Adrenal gland (tissue), 12 donors: ENCODE results near the gene C19orf18. TPM values are rescaled to one million over a fixed set of nuclear protein-coding genes. Genes with fewer than 3 reads are reported as not detected.

Experiments used
- DNase-seq, 7 donors: peaks; one replicate each; pipeline ENCODE4 v3.0.0-alpha.2; 2019 to 2020
- H3K27ac ChIP-seq, 5 donors: fragments of 200-600 bp; sonication (generic) in 4 of 5; 1 replicate in 3 of 5; 2 replicates in 2 of 5; pipeline versions ENCODE4 v1.5.1 to v1.8.0; 2016 to 2020; ENCODE audit warnings: mild to moderate bottlenecking in 1 of 5
- H3K27me3 ChIP-seq: fragments of 200-600 bp; 2 replicates; pipeline ENCODE4 v1.8.0; 2021
- H3K36me3 ChIP-seq, 2 donors: fragments of 200-600 bp; replicated peaks in 1 of 2; 1 replicate in 1 of 2; 2 replicates in 1 of 2; pipeline versions ENCODE4 v1.5.1 to v1.8.0; 2018 to 2022
- H3K4me1 ChIP-seq, 2 donors: fragments of 200-600 bp; replicated peaks in 1 of 2; 1 replicate in 1 of 2; 2 replicates in 1 of 2; pipeline versions ENCODE4 v1.5.1 to v1.8.0; 2018 to 2021
- H3K4me3 ChIP-seq, 4 donors: fragments of 200-600 bp; sonication (generic) in 3 of 4; one replicate each; pipeline ENCODE4 v1.5.1; 2016 to 2018
- H3K9me3 ChIP-seq, 3 donors: fragments of 200-600 bp; sonication (generic) in 1 of 3; replicated peaks in 1 of 3; 1 replicate in 2 of 3; 2 replicates in 1 of 3; pipeline versions ENCODE4 v1.5.1 to v1.8.0; 2016 to 2021
- POLR2A ChIP-seq, 2 donors: fragments of 450-650 bp; IDR thresholded peaks; one replicate each; pipeline ENCODE4 v1.6.1; 2017; ENCODE audit warnings: antibody characterized with exemption in 2 of 2, mild to moderate bottlenecking in 2 of 2, moderate library complexity in 1 of 2
- WGBS, 4 donors: extraction: QIAGEN DNeasy Blood & Tissue Kit in 2 of 4; methylation state at CpG; one replicate each; pipeline versions ENCODE4 v1.1.5 to v1.1.7; 2013 to 2017; 5-methylcytosine and 5-hydroxymethylcytosine counted together
- intact Hi-C, 2 donors: fragments of 100-400 bp; cut with DNase I; formaldehyde crosslinking; loops; one replicate each; pipeline versions ENCODE4 v1.14.1 to v1.15.0; 2022 to 2023
- polyA plus RNA-seq, 3 donors: library from polyadenylated mRNA; stranded (reverse); fragments of 200-250 nt in 2 of 3; fragments of 350-450 nt in 1 of 3; fragmentation: Illumina TruSeq in 1 of 3; extraction: RNeasy Lipid Tissue Mini Kit (QIAGEN cat#74804) in 1 of 3; gene quantifications; one replicate each; pipeline ENCODE4 v1.2.3, GENCODE V29; 2013 to 2014
- total RNA-seq, 9 donors: library from RNA; depleted of rRNA in 4 of 9; stranded (reverse); fragments of >200 nt in 4 of 9; fragments of 120-200 nt in 1 of 9; fragmentation: NEBNext Ultra II Directional in 1 of 9; extraction: Animal tissue kit (Norgen Biotek cat#: 25700) in 1 of 9; gene quantifications; one replicate each; pipeline versions ENCODE4 v1.1.0 to v1.2.4, GENCODE V29; 2013 to 2023
- TF ChIP-seq, protein P1 (sequence below), 6 experiments: fragments of 450-650 bp in 4 of 6; fragments of 200-600 bp in 2 of 6; sonication (generic) in 1 of 6; IDR thresholded peaks; 1 replicate in 5 of 6; 2 replicates in 1 of 6; pipeline versions ENCODE4 v1.5.1 to v1.8.0; 2016 to 2021; ENCODE audit warnings: antibody characterized with exemption in 6 of 6, mild to moderate bottlenecking in 2 of 6, moderate library complexity in 1 of 6
- donor health status: healthy with polysubstance abuse.
- donor health status: Bipolar disorder and iron deficiency.
- donor health status: DM: yes; HTN: yes; CAD: no.
- donor health status: DM: no; HTN: no; CAD: no.
- donor health status: DM: no; HTN: no; CAD: no.
- donor health status: DM: yes; HTN: yes; CAD: no.

Gene C19orf18
- total and polyA plus RNA-seq, 12 donors = 0.41 to 13.8 (median 1.2) TPM; not detected in 3

DNA sequence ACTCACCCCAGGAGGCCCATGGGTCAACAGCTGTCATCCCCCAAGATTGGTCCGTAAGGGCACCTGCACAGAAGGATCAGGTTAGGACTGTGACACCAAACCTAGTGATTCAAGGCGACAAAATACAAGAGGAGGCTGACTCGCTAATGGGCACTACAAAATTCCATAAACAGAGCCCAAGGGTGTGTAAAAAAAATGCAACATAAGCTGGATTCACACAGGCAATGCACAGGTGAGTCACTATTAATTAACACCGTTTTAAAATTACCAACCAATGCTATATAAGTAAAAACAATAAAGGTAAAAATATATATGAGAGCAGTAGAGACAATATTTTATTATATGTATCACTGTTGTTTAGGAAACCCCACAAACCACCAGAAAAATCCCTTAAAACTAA, 26.3 kb upstream of the C19orf18 start:
- peaks cover 0 to 33% of the 10 kb centered on the region in 2 donors for H3K36me3 ChIP-seq
- no peak for DNase-seq
- H3K4me3 ChIP-seq = no peak overlapping the region
- intact Hi-C loops = no loop called here
- 95 to 98% (median 96%) methylated on average over 4 of the region's 4 CpGs for WGBS, 4 donors
- peaks cover 0 to 49% (median 0%) of the 10 kb centered on the region in 3 donors for H3K9me3 ChIP-seq
- peaks cover 5 to 13% of the 10 kb centered on the region in 2 donors for H3K4me1 ChIP-seq
- TF ChIP-seq POLR2A (IDR thresholded peaks at IDR 0.05) = no peak
- TF ChIP-seq, protein P1, sequence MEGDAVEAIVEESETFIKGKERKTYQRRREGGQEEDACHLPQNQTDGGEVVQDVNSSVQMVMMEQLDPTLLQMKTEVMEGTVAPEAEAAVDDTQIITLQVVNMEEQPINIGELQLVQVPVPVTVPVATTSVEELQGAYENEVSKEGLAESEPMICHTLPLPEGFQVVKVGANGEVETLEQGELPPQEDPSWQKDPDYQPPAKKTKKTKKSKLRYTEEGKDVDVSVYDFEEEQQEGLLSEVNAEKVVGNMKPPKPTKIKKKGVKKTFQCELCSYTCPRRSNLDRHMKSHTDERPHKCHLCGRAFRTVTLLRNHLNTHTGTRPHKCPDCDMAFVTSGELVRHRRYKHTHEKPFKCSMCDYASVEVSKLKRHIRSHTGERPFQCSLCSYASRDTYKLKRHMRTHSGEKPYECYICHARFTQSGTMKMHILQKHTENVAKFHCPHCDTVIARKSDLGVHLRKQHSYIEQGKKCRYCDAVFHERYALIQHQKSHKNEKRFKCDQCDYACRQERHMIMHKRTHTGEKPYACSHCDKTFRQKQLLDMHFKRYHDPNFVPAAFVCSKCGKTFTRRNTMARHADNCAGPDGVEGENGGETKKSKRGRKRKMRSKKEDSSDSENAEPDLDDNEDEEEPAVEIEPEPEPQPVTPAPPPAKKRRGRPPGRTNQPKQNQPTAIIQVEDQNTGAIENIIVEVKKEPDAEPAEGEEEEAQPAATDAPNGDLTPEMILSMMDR (IDR thresholded peaks at IDR 0.05) = no peak
- H3K27me3 ChIP-seq = no peaks in the 10 kb centered on the region
- H3K27ac ChIP-seq = no peak overlapping the region

DNA sequence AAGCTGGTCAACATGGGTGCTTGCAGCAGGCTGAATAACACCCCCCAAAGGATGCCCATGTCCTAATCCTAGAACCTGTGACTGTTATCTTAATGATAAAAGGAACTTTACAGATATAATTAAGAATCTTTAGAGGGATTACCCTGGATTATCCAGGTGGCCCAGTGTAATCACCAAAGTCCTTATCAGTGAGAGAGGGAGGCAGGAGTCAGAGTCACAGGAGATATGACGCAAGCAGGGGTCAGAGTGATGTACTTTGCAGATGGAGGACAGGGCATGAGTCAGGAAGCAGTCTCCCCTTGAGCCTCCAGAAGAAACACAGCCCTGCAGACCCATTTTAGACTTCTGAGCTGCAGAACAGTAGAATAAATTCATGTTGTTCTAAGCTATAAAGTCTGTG, 18.5 kb upstream of the C19orf18 start:
- H3K27ac ChIP-seq = no peak overlapping the region
- no peak overlapping the region for H3K4me3 ChIP-seq
- peaks cover 0 to 14% of the 10 kb centered on the region in 2 donors for H3K36me3 ChIP-seq
- H3K4me1 ChIP-seq = no peaks in the 10 kb centered on the region
- no peak for TF ChIP-seq POLR2A (IDR thresholded peaks at IDR 0.05)
- TF ChIP-seq, protein P1 (IDR thresholded peaks at IDR 0.05) = no peak
- no peaks in the 10 kb centered on the region for H3K27me3 ChIP-seq
- no peak for DNase-seq
- WGBS, 4 donors = 0 to 97% (median 92%) methylated on average over 1 of the region's 1 CpG
- H3K9me3 ChIP-seq = peaks cover 0 to 80% (median 5%) of the 10 kb centered on the region in 3 donors
- intact Hi-C loops = no loop called here

DNA sequence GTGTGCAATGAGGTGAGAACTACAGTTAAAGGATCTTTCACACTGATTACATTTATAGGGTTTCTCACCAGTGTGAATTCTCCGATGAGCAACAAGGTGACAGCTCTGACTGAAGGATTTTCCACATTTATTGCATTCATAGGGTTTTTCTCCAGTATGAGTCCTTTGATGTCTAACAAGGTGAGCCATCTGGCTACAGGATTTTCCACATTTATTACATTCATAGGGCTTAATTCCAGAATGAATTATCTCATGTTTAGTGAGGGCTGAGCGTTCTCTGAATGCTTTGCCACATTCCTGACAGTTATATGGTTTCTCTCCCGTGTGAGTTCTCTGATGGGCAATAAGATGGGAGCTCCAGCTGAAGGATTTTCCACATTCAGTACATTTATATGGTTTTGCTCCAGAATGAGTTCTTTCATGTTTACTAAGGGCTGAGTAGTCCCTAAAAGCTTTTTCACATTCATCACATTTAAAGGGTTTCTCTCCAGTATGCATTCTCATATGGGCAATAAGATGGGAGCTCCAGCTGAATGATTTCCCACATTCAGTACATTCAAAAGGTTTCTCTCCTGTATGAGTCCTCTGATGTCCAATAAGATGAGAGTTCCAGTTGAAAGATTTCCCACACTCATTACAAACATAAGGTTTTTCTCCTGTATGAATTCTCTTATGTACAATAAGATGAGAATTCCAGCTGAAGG, 4.4 kb upstream of the C19orf18 start:
- H3K4me3 ChIP-seq = peak overlapping the region in 1 of 4 donors; percentile 21
- H3K27ac ChIP-seq = no peak overlapping the region
- no peaks in the 10 kb centered on the region for H3K4me1 ChIP-seq
- no peak for DNase-seq
- H3K9me3 ChIP-seq = peaks cover 22 to 98% (median 45%) of the 10 kb centered on the region in 3 donors
- WGBS, 4 donors = 97 to 99% (median 98%) methylated on average over 3 of the region's 3 CpGs
- H3K36me3 ChIP-seq = peaks cover 0 to 39% of the 10 kb centered on the region in 2 donors
- intact Hi-C loops = loop anchor here in 1 of 2 donors (10.0 kb wide), 2 partner anchors 146 to 276 kb away; no protein-coding TSS in a partner anchor
- TF ChIP-seq POLR2A (IDR thresholded peaks at IDR 0.05) = no peak
- TF ChIP-seq, protein P1 (IDR thresholded peaks at IDR 0.05) = no peak
- H3K27me3 ChIP-seq = no peaks in the 10 kb centered on the region

DNA sequence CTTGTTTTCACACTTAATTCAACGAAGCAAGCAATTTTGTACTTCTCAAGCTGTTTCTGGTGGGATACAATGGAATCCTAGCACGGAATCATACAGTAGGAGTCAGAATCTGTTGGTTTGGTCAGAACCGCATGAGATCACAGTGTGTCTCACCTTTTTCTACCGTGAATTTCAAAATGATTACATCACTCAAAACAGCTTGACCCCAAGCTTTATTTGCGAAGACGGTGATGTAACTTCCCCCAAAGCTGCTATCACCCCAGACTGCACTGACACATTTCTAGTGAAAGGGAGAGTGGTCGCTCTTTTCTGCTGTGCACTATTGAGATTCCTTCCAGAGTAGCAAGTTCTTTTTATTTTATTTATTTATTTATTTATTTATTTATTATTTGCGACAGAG, 9.6 kb downstream of the C19orf18 start:
- Histone ChIP-seq H3K4me3 (no peak overlapping the region), H3K36me3 (no peaks in the 10 kb centered on the region), H3K27me3 (no peaks in the 10 kb centered on the region), H3K27ac (no peak overlapping the region), H3K9me3 (peaks cover 0 to 30% (median 0%) of the 10 kb centered on the region in 3 donors), H3K4me1 (no peaks in the 10 kb centered on the region)
- intact Hi-C loops = no loop called here
- WGBS, 4 donors = 83 to 96% (median 94%) methylated on average over 8 of the region's 8 CpGs
- TF ChIP-seq, protein P1 (IDR thresholded peaks at IDR 0.05) = no peak
- no peak for TF ChIP-seq POLR2A (IDR thresholded peaks at IDR 0.05)
- DNase-seq = no peak
